Lung (tissue), 12 donors: ENCODE measurements around the gene TPX2. TPM values are rescaled to one million over a fixed set of nuclear protein-coding genes. Genes with fewer than 3 reads are reported as not detected.

ENCODE experiments used
- ATAC-seq: fragments of 200-7000 bp; cut with Tn5 transposase; one replicate; pipeline ENCODE4 v1.9.1; 2020; ENCODE audit warnings: moderate number of reproducible peaks; ENCODE audit not compliant: insufficient read depth, low FRiP score
- DNase-seq, 3 donors: peaks; one replicate each; pipeline ENCODE4 v3.0.0-alpha.2; 2013 to 2017
- H3K27ac ChIP-seq, 2 donors: one replicate each; pipeline ENCODE4 v1.5.1; 2013; ENCODE audit warnings: mild to moderate bottlenecking in 2 of 2, moderate library complexity in 2 of 2, control low read depth in 1 of 2, inconsistent platforms in 1 of 2, low read depth in 1 of 2, low read length in 1 of 2
- H3K27me3 ChIP-seq, 3 donors: one replicate each; pipeline ENCODE4 v1.5.1; 2013; ENCODE audit warnings: low read length in 2 of 3; ENCODE audit not compliant: control insufficient read depth in 3 of 3, insufficient read depth in 3 of 3
- H3K36me3 ChIP-seq, 4 donors: one replicate each; pipeline ENCODE4 v1.5.1; 2013; ENCODE audit warnings: low read length in 4 of 4, mild to moderate bottlenecking in 1 of 4, moderate library complexity in 1 of 4; ENCODE audit not compliant: control insufficient read depth in 4 of 4, insufficient read depth in 4 of 4
- H3K4me1 ChIP-seq, 5 donors: one replicate each; pipeline ENCODE4 v1.5.1; 2013; ENCODE audit warnings: low read length in 5 of 5, mild to moderate bottlenecking in 2 of 5, moderate library complexity in 1 of 5; ENCODE audit not compliant: control insufficient read depth in 5 of 5, insufficient read depth in 5 of 5
- H3K4me3 ChIP-seq: one replicate; pipeline ENCODE4 v1.5.1; 2013; ENCODE audit warnings: mild to moderate bottlenecking, control low read depth, moderate library complexity
- H3K9ac ChIP-seq, 2 donors: one replicate each; pipeline ENCODE4 v1.5.1; 2013; ENCODE audit warnings: low read length in 2 of 2, control low read depth in 1 of 2; ENCODE audit not compliant: insufficient read depth in 1 of 2
- H3K9me3 ChIP-seq, 4 donors: one replicate each; pipeline ENCODE4 v1.5.1; 2013; ENCODE audit warnings: low read length in 3 of 4, mild to moderate bottlenecking in 1 of 4, moderate library complexity in 1 of 4; ENCODE audit not compliant: control insufficient read depth in 4 of 4, insufficient read depth in 3 of 4
- CTCF ChIP-seq: IDR thresholded peaks from 2 replicates; pipeline ENCODE4 v1.5.1; 2012; ENCODE audit warnings: mild to moderate bottlenecking; ENCODE audit errors: control extremely low read depth, extremely low read depth
- WGBS, 2 donors: extraction: QIAGEN DNeasy Blood & Tissue Kit; methylation state at CpG; one replicate each; pipeline ENCODE4 v1.1.7; 2013; 5-methylcytosine and 5-hydroxymethylcytosine counted together
- polyA plus RNA-seq, 2 donors: library from polyadenylated mRNA; stranded (reverse); fragments of 200-250 nt; gene quantifications; one replicate each; pipeline ENCODE4 v1.2.1, GENCODE V29; 2013
- total RNA-seq, 2 donors: library from RNA; depleted of rRNA in 1 of 2; stranded (reverse); fragments of >200 nt in 1 of 2; gene quantifications; one replicate each; pipeline ENCODE4 v1.2.1, GENCODE V29; 2014 to 2021
- donor health status: control.
- donor health status: control.
- donor health status: Bipolar disorder and iron deficiency.
- donor health status: healthy.
- donor health status: DM: yes; HTN: yes; CAD: no.

The TPX2 gene
- total and polyA plus RNA-seq, 4 donors, result 1.6 to 6.5 (median 2.0) TPM

GRCh38 chr20:31843288-31843687, 104.2 kb downstream of the TPX2 start:
- 81 to 84% methylated on average over 6 of the region's 6 CpGs for WGBS, 2 donors
- no peaks in the 10 kb centered on the region for H3K36me3 ChIP-seq
- no peak for TF ChIP-seq CTCF
- H3K4me1 ChIP-seq, result peaks cover 0 to 58% (median 20%) of the 10 kb centered on the region in 5 donors
- no peak for DNase-seq
- peak overlapping the region; percentile 2 to 55 for H3K27ac ChIP-seq
- H3K9ac ChIP-seq, result no peak overlapping the region
- no peaks in the 10 kb centered on the region for H3K9me3 ChIP-seq
- no peak for ATAC-seq
- H3K27me3 ChIP-seq, result no peaks in the 10 kb centered on the region
- H3K4me3 ChIP-seq, result no peak overlapping the region

GRCh38 chr20:31843881-31844280, 104.8 kb downstream of the TPX2 start:
- H3K27me3 ChIP-seq, result peaks cover 0 to 3% (median 0%) of the 10 kb centered on the region in 3 donors
- peak overlapping the region; percentile 2 to 55 for H3K27ac ChIP-seq
- DNase-seq (no peak), ATAC-seq (no peak)
- 84 to 88% methylated on average over 5 of the region's 5 CpGs for WGBS, 2 donors
- no peak overlapping the region for H3K9ac ChIP-seq
- H3K4me1 ChIP-seq, result peaks cover 0 to 52% (median 20%) of the 10 kb centered on the region in 5 donors
- no peak for TF ChIP-seq CTCF
- no peaks in the 10 kb centered on the region for H3K9me3 ChIP-seq
- H3K36me3 ChIP-seq, result no peaks in the 10 kb centered on the region
- H3K4me3 ChIP-seq, result no peak overlapping the region

- peaks cover 0 to 51% (median 20%) of the 10 kb centered on the region in 5 donors for H3K4me1 ChIP-seq
- H3K27ac ChIP-seq, result peak overlapping the region; percentile 0 to 30
- no peak for ATAC-seq
These were observed 105.7 kb downstream of the TPX2 start for GRCh38 chr20:31844737-31845299.

More at GRCh38 chr20:31844737-31845299, 105.7 kb downstream of the TPX2 start:
- peaks cover 0 to 8% (median 0%) of the 10 kb centered on the region in 3 donors for H3K27me3 ChIP-seq
- no peak for DNase-seq
- WGBS, 2 donors, result 86 to 96% methylated on average over 28 of the region's 28 CpGs
- no peak overlapping the region for H3K9ac ChIP-seq
- no peak for TF ChIP-seq CTCF
- H3K36me3 ChIP-seq, result no peaks in the 10 kb centered on the region
- H3K4me3 ChIP-seq, result no peak overlapping the region
- no peaks in the 10 kb centered on the region for H3K9me3 ChIP-seq
